NCI-H1417 treated with DMSO at 0.1 percent for 48 hours (cell line): ENCODE results near the gene VPS13A.

ENCODE experiments used
- DNase-seq: peaks from one replicate; lab custom pipeline; 2025; lab: John Stamatoyannopoulos, UW

Gene VPS13A

DNA sequence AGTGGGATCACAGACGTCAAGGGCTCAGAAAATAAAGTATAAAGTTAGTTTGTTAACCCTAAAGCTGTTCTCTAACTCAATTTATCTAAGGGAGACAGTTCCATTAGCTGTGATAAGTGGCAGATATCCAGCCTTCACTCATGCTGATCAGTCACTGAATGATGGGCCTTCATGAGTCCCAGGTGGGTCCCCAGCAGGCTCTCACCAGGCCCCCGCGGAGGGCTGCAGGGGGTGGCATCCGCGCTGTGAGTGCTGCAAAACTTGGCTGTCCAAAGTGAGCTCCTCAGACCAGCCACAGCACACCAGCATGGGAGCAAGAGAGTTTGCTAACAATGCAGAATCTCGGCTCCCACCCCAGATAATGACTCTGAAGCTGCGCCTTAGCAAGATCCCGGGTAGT, 283.6 kb downstream of the VPS13A start:
- DNase-seq: no peak

DNA sequence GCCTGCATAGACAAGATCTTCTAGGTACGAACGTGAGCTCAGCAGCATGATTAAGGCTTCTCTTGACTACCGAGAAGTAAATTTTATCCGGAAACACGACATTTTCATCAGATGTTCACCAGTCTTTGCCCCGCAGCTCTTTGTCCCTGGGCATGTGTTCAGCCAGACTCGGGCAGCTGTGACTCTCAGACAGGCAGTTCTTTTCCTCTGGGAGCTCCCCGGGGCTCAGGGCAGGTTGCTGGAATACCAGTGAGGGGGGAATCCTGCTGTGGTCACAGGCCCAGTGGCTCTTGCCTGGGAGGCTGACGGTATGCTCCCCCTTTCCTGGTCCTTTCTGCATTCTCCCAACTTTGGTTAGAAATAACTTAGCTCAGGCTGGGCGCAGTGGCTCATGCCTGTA, 284.7 kb downstream of the VPS13A start:
- no peak for DNase-seq

DNA sequence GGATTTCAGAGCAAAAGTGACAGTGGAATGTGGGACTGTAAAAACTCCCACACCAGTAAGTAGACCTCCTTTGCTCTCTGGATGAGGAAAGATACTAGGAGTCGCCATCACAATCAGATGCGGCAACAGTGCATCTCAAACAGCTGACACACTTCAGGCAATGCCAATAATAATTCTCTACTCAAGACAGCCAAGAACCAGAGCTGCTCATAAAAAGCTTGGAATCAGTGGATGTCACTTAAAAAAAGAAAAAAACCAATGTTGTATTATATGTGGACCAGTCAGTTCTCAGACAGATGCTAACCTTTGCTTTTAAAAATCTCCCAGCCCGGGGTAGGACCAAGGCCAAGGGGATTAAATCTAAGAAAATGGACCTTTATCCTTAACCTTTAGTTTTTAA, 285.8 kb downstream of the VPS13A start:
- DNase-seq: no peak

DNA sequence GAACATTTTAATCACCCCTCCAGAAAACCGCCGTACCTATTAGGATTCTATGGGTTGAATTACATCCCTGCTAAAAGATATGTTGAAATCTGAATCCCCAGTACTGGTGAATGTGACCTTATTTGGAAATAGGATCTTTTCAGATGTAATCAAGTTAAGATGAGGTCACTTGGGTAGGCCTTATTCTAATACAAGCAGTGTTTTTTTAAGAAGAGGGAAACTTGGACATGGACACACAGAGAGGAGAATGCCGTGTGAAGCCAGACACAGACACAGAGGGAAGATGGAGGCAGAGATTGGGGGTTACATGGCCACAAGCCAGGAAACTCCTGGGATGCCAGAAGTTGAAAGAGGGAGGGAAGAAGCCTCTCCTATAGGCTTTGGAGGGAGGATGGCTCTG, 287.3 kb downstream of the VPS13A start:
- no peak for DNase-seq

DNA sequence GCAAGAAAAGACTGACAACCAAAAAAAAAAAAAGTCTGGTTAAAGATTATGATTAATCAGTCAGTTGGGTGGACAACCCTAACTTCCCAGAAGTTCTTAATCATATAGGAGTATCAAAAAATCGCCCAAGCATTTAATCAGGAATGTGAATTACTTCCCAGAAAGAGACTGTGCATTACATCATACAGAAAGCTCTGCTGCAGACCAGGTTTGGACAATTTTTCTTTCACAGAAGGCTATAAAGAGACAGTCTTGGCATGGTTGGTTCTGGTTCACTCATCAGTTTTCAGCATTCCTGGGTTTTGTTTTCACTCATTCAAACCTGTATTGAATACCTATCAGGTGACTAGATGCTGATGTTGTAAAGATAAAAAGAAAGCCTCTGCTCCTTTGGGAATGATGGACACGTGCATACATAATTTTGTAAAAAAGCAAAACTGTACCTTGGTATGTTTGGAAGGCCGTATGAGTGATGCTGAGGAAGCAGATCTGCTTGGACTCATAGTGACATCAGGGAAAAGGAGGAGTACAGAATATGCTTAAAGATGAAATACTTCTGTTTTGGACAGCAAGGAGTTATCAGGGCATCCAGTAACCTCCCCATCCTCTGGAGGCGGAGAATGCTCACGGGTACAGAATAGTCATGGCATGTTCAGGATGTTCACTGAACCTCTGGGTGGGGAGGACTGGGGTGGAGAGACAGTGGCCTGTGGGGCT, 292.3 kb downstream of the VPS13A start:
- DNase-seq: no peak
